A549 (cell line): Measurements from ENCODE around the gene SEMA3B. TPM values are rescaled to one million over a fixed set of nuclear protein-coding genes. Genes with fewer than 3 reads are reported as not detected.

Experiments
- ATAC-seq, 2 experiments: fragments of 200-7000 bp in 1 of 2; fragments of >200 bp in 1 of 2; cut with Nextera tagmentation in 1 of 2; cut with Tn5 transposase in 1 of 2; 3 replicates each; pipeline versions ENCODE4 v1.8.0 to v1.9.1; 2018 to 2020; ENCODE audit warnings: mild to moderate bottlenecking in 1 of 2, moderate library complexity in 1 of 2
- CTCF ChIA-PET: fragments of 300-600 bp; sonication (Branson Sonifier 250); formaldehyde crosslinking; extraction: SDS; loops from one replicate; lab custom pipeline; 2021; ENCODE audit warnings: antibody characterized with exemption, inconsistent platforms; lab: Yijun Ruan, JAX
- POLR2A ChIA-PET: fragments of 350-600 bp; formaldehyde crosslinking; extraction: SDS; loops from one replicate; lab custom pipeline; 2021; ENCODE audit warnings: antibody characterized with exemption, inconsistent platforms; lab: Yijun Ruan, JAX
- DNase-seq, 2 experiments: peaks; one replicate each; pipeline versions ENCODE4 v3.0.0 to v3.0.0-alpha.2; 2011 to 2016; ENCODE audit warnings: low read depth in 1 of 2, low spot score in 1 of 2
- FAIRE-seq: peaks from 2 replicates; lab custom pipeline; 2011; peaks lifted over from hg19 to GRCh38; lab: Jason Lieb, UNC
- H3K27ac ChIP-seq, 2 experiments: fragments of >200 bp; sonication (Bioruptor Twin); formaldehyde crosslinking; 3 replicates each; pipeline ENCODE4 v1.5.1; 2016 to 2017
- H3K4me1 ChIP-seq: fragments of >200 bp; sonication (Bioruptor Twin); formaldehyde crosslinking; 3 replicates; pipeline ENCODE4 v1.6.1; 2016
- H3K4me2 ChIP-seq: fragments of >200 bp; sonication (Bioruptor Twin); formaldehyde crosslinking; 3 replicates; pipeline ENCODE4 v1.6.1; 2016
- H3K4me3 ChIP-seq: fragments of >200 bp; sonication (Bioruptor Twin); formaldehyde crosslinking; 3 replicates; pipeline ENCODE4 v1.5.1; 2016
- H3K9me3 ChIP-seq: fragments of >200 bp; sonication (Bioruptor Twin); formaldehyde crosslinking; 3 replicates; pipeline ENCODE4 v1.6.1; 2016
- CBX2 ChIP-seq: fragments of 200-600 bp; sonication (generic); IDR thresholded peaks from 2 replicates; pipeline ENCODE4 v1.6.1; 2016; ENCODE audit warnings: low read depth, mild to moderate bottlenecking, borderline replicate concordance
- EHF ChIP-seq: fragments of 250-450 bp; sonication (Bioruptor Pico); IDR thresholded peaks from 2 replicates; pipeline ENCODE4 v1.5.0; 2020; ENCODE audit warnings: mild to moderate bottlenecking
- EP300 ChIP-seq, 2 experiments: fragments of >200 bp; sonication (Bioruptor Twin); formaldehyde crosslinking; IDR thresholded peaks; 2 replicates in 1 of 2; 3 replicates in 1 of 2; pipeline ENCODE4 v1.6.1; 2016 to 2017
- FOSL2 ChIP-seq, 2 experiments: fragments of 450-650 bp in 1 of 2; fragments of >200 bp in 1 of 2; sonication (Bioruptor Twin) in 1 of 2; formaldehyde crosslinking; IDR thresholded peaks; 2 replicates each; pipeline versions ENCODE4 v1.5.0 to v1.6.1; 2016 to 2020; ENCODE audit warnings: mild to moderate bottlenecking in 1 of 2, moderate library complexity in 1 of 2
- FOXS1 ChIP-seq: fragments of 250-450 bp; sonication (Bioruptor Pico); IDR thresholded peaks from 2 replicates; pipeline ENCODE4 v1.5.0; 2020; ENCODE audit warnings: mild to moderate bottlenecking, moderate library complexity
- GATA3 ChIP-seq: IDR thresholded peaks from 2 replicates; pipeline ENCODE4 v1.6.1; 2012; ENCODE audit warnings: borderline replicate concordance
- HDAC2 ChIP-seq: fragments of 200-600 bp; sonication (generic); IDR thresholded peaks from 2 replicates; pipeline ENCODE4 v1.6.1; 2016
- HEYL ChIP-seq: fragments of 250-450 bp; sonication (Bioruptor Pico); IDR thresholded peaks from 2 replicates; pipeline ENCODE4 v1.8.0; 2021; ENCODE audit warnings: mild to moderate bottlenecking, moderate library complexity
- HOXA7 ChIP-seq: fragments of 250-450 bp; sonication (Bioruptor Pico); IDR thresholded peaks from 2 replicates; pipeline ENCODE4 v1.5.0; 2020; ENCODE audit warnings: mild to moderate bottlenecking, moderate library complexity
- HOXB5 ChIP-seq: fragments of 250-450 bp; sonication (Bioruptor Pico); IDR thresholded peaks from 2 replicates; pipeline ENCODE4 v1.5.0; 2020; ENCODE audit warnings: mild to moderate bottlenecking, moderate library complexity
- JUN ChIP-seq, 2 experiments: fragments of >200 bp; sonication (Bioruptor Twin); formaldehyde crosslinking; IDR thresholded peaks; 2 replicates in 1 of 2; 3 replicates in 1 of 2; pipeline ENCODE4 v1.6.1; 2016 to 2017
- NPAS2 ChIP-seq: fragments of 250-450 bp; sonication (Bioruptor Pico); IDR thresholded peaks from 2 replicates; pipeline ENCODE4 v1.8.0; 2022; ENCODE audit warnings: mild to moderate bottlenecking, moderate library complexity, borderline replicate concordance
- NR3C1 ChIP-seq: fragments of >200 bp; sonication (Bioruptor Twin); formaldehyde crosslinking; IDR thresholded peaks from 3 replicates; pipeline ENCODE4 v1.6.1; 2017
- POLR2A ChIP-seq: IDR thresholded peaks from 2 replicates; pipeline ENCODE4 v1.6.1; 2012; ENCODE audit warnings: mild to moderate bottlenecking, low read length
- RCOR1 ChIP-seq: fragments of 150-350 bp; IDR thresholded peaks from 2 replicates; pipeline ENCODE4 v1.6.1; 2014; ENCODE audit warnings: antibody characterized with exemption, low read length, low read depth
- RNF2 ChIP-seq: fragments of 200-600 bp; sonication (generic); IDR thresholded peaks from 2 replicates; pipeline ENCODE4 v1.6.1; 2016; ENCODE audit warnings: low read depth, mild to moderate bottlenecking, antibody characterized with exemption, moderate library complexity, borderline replicate concordance
- SREBF2 ChIP-seq: fragments of 450-650 bp; IDR thresholded peaks from 2 replicates; pipeline ENCODE4 v1.6.1; 2014; ENCODE audit warnings: mild to moderate bottlenecking, moderate library complexity
- TP53 ChIP-seq: fragments of 250-450 bp; sonication (Bioruptor Pico); IDR thresholded peaks from 2 replicates; pipeline ENCODE4 v1.5.0; 2021; ENCODE audit warnings: mild to moderate bottlenecking, moderate library complexity
- ZFP36 ChIP-seq: fragments of 450-650 bp; IDR thresholded peaks from 2 replicates; pipeline ENCODE4 v1.6.1; 2014; ENCODE audit warnings: borderline replicate concordance; ENCODE audit not compliant: partially characterized antibody
- WGBS: methylation state at CpG from one replicate; pipeline ENCODE4 v1.1.6; 2017; ENCODE audit errors: missing lambda C conversion rate; 5-methylcytosine and 5-hydroxymethylcytosine counted together
- polyA plus RNA-seq, 4 experiments: library from polyadenylated mRNA; depleted of rRNA in 3 of 4; stranded (reverse); fragments of >200 nt; fragmentation: RNase III in 1 of 4; extraction: RNeasy Plus Mini Kit Qiagen cat#74134 plus additional on column Dnase treatment in 1 of 4; gene quantifications; 2 replicates in 3 of 4; 3 replicates in 1 of 4; pipeline ENCODE4 v1.2.3, GENCODE V29; 2011 to 2017
- TF ChIP-seq, protein P1 (sequence below): fragments of >200 bp; sonication (Bioruptor Twin); formaldehyde crosslinking; IDR thresholded peaks from 2 replicates; pipeline ENCODE4 v1.6.1; 2016
- TF ChIP-seq, protein P2 (sequence below): fragments of 250-450 bp; sonication (Bioruptor Pico); IDR thresholded peaks from 2 replicates; pipeline ENCODE4 v1.5.0; 2020; ENCODE audit warnings: low read depth, mild to moderate bottlenecking, moderate library complexity
- TF ChIP-seq, protein P3 (sequence below): fragments of 150-350 bp; IDR thresholded peaks from 2 replicates; pipeline ENCODE4 v1.6.1; 2014; ENCODE audit warnings: low read depth, mild to moderate bottlenecking, low read length
- TF ChIP-seq, protein P4 (sequence below): fragments of >200 bp; sonication (Bioruptor Twin); formaldehyde crosslinking; IDR thresholded peaks from 3 replicates; pipeline ENCODE4 v1.5.1; 2016
- TF ChIP-seq, protein P5 (sequence below): IDR thresholded peaks from 2 replicates; pipeline ENCODE4 v1.6.1; 2012; ENCODE audit warnings: low read depth, borderline replicate concordance

The SEMA3B gene
- polyA plus RNA-seq, 2 of the 4 experiments (the other 2 are of a cell fraction), result 6.5 to 7.4 TPM

DNA sequence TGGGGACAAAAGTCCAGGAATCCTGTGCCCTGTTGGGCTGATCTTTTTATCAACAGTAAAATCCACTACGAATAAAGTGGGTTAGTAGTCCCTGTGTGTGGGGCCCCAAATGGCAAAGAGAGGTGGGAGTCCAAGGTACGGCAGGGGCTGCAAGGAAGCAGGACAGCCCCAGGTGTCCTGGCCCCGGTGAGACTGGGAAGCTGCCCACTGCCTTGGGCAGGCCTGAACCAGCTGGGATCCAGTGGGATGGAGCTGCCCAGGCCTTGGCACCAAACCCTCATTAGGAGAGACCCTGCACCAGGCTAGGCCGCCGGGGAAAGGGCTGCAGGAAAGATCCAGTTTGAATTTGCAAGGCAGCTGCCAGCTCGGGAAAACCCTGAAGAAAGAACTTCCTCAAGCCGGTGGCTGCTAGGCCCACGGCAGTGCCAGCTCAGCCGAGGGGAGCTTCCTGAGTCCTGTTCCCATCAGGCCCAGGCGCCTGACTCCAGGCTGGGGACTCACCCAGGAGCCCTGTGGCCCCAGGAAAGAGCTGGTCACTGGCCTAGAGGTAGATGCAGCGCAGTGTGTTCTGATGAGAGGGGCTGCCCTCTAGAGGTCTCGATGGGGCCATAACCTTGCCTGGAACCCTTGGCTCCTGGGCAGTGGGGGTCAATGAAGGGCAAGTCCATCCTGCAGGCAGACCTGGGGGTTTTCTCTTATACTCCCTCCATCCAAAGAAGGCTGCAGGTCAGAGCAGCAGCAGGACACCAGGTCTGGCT, 47.4 kb upstream of the SEMA3B start (continued):
- TF ChIP-seq, protein P1, sequence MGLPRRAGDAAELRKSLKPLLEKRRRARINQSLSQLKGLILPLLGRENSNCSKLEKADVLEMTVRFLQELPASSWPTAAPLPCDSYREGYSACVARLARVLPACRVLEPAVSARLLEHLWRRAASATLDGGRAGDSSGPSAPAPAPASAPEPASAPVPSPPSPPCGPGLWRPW, result no peak
- TF ChIP-seq HOXB5 (CRISPR knock-in tag), result no peak
- TF ChIP-seq, protein P2, sequence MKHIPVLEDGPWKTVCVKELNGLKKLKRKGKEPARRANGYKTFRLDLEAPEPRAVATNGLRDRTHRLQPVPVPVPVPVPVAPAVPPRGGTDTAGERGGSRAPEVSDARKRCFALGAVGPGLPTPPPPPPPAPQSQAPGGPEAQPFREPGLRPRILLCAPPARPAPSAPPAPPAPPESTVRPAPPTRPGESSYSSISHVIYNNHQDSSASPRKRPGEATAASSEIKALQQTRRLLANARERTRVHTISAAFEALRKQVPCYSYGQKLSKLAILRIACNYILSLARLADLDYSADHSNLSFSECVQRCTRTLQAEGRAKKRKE (CRISPR knock-in tag), result no peak
- no peak for TF ChIP-seq SREBF2

DNA sequence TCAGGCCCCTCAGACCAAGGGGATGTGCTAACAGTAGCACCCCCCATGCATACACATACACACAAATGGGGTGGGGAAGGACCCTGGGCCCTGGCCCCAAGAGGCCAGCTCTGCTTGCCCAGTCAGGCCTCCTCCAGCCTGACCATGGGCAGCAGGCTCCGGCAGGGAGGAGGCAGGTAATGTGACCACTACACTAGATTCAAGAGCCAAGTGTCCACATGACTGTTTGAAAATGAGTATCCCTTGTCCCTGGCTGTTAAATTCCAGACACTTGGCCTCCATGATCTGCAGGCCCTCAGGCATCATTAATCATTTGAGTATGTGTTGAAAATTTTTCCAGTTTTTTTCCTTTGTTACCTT, 46.8 kb upstream of the SEMA3B start:
- H3K4me3 ChIP-seq, result no peak overlapping the region
- H3K4me2 ChIP-seq, result no peak overlapping the region
- TF ChIP-seq GATA3 (no peak), HDAC2 (no peak), TP53 (CRISPR knock-in tag) (no peak), RCOR1 (no peak), FOSL2 (IDR thresholded peaks at IDR 0.05) (no peak), FOSL2 (CRISPR knock-in tag; IDR thresholded peaks at IDR 0.05) (no peak), RNF2 (no peak), EHF (no peak), EP300 (IDR thresholded peaks at IDR 0.05) (no peak), SREBF2 (no peak), HEYL (CRISPR knock-in tag) (no peak), FOXS1 (CRISPR knock-in tag) (no peak)
- TF ChIP-seq, protein P3, sequence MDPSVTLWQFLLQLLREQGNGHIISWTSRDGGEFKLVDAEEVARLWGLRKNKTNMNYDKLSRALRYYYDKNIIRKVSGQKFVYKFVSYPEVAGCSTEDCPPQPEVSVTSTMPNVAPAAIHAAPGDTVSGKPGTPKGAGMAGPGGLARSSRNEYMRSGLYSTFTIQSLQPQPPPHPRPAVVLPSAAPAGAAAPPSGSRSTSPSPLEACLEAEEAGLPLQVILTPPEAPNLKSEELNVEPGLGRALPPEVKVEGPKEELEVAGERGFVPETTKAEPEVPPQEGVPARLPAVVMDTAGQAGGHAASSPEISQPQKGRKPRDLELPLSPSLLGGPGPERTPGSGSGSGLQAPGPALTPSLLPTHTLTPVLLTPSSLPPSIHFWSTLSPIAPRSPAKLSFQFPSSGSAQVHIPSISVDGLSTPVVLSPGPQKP, result no peak
- TF ChIP-seq, protein P4, sequence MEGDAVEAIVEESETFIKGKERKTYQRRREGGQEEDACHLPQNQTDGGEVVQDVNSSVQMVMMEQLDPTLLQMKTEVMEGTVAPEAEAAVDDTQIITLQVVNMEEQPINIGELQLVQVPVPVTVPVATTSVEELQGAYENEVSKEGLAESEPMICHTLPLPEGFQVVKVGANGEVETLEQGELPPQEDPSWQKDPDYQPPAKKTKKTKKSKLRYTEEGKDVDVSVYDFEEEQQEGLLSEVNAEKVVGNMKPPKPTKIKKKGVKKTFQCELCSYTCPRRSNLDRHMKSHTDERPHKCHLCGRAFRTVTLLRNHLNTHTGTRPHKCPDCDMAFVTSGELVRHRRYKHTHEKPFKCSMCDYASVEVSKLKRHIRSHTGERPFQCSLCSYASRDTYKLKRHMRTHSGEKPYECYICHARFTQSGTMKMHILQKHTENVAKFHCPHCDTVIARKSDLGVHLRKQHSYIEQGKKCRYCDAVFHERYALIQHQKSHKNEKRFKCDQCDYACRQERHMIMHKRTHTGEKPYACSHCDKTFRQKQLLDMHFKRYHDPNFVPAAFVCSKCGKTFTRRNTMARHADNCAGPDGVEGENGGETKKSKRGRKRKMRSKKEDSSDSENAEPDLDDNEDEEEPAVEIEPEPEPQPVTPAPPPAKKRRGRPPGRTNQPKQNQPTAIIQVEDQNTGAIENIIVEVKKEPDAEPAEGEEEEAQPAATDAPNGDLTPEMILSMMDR, result no peak
- ChIA-PET POLR2A (no interaction called here), CTCF (interaction anchor here (1.0 to 25.9 kb wide), 6 partner anchors 12 to 101 kb away, joined by 3 to 550 read pairs (median 10); partner anchors contain the start of gene GNAT1)
- H3K4me1 ChIP-seq, result 0 out of 3 replicates have a peak, but pooled peaks cover 3% of the 10 kb centered on the region
- ATAC-seq (no peak), FAIRE-seq (no peak), DNase-seq (no peak)
- 100% methylated on average over 1 of the region's 1 CpG for WGBS
- no peaks in the 10 kb centered on the region for H3K9me3 ChIP-seq
- no peak overlapping the region for H3K27ac ChIP-seq

DNA sequence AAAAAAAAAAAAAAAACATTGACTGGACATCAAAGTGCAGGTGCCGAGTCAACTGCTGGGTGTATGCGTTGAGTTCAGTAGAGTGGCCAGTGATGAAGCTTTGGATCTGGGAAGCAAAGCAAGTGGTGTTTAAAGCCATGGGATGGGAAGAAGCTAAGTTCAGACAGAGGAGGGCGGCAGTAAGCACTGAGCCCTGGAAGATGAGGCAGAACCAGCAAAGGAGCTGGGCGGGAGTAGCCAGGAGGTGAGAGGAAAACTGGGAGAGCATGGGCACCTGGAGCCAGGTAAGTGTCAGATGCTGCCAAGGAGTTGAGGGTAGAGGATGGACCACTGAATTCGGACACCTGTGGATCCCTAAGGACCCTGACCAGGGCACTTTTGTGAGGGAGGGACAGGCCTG, 44.3 kb upstream of the SEMA3B start:
- ChIA-PET CTCF (interaction anchor here (1.3 to 25.9 kb wide), 12 partner anchors 14 to 102 kb away, joined by 3 to 550 read pairs (median 54); partner anchors contain the start of genes GNAI2, GNAT1, IFRD2 and LSMEM2), POLR2A (no interaction called here)
- DNase-seq, result no peak
- no peak for ATAC-seq
- no peaks in the 10 kb centered on the region for H3K9me3 ChIP-seq
- peaks cover 8% of the 10 kb centered on the region; the same call in 1 of the 3 replicates for H3K4me1 ChIP-seq
- WGBS, result 30% methylated on average over 5 of the region's 5 CpGs
- TF ChIP-seq HEYL (CRISPR knock-in tag) (no peak), TP53 (CRISPR knock-in tag) (no peak), RNF2 (no peak), JUN (IDR thresholded peaks at IDR 0.05) (no peak), NR3C1 (no peak), POLR2A (no peak), FOXS1 (CRISPR knock-in tag) (no peak), EP300 (IDR thresholded peaks at IDR 0.05) (no peak), HDAC2 (no peak), CBX2 (no peak), NPAS2 (CRISPR knock-in tag) (no peak), SREBF2 (no peak), ZFP36 (no peak), HOXA7 (CRISPR knock-in tag) (no peak)
- TF ChIP-seq, protein P5, sequence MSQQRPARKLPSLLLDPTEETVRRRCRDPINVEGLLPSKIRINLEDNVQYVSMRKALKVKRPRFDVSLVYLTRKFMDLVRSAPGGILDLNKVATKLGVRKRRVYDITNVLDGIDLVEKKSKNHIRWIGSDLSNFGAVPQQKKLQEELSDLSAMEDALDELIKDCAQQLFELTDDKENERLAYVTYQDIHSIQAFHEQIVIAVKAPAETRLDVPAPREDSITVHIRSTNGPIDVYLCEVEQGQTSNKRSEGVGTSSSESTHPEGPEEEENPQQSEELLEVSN, result no peak
- H3K4me2 ChIP-seq, result no peak overlapping the region
- FAIRE-seq, result no peak
- no peak overlapping the region for H3K27ac ChIP-seq
- H3K4me3 ChIP-seq, result no peak overlapping the region
